ENCODE results near the gene OR8G5. TPM values are rescaled to one million over a fixed set of nuclear protein-coding genes. Genes with fewer than 3 reads are reported as not detected.
"Not testable (repeated sequence)": the region's sequence is repeated elsewhere in the genome, so short reads cannot be mapped to it uniquely, and the experiment has no call there.

Gene OR8G5
- not detected for total RNA-seq
- polyA plus RNA-seq, result not detected
- long read RNA-seq, donor 1, result 0 reads
- long read RNA-seq, donor 2, result 0 reads

- intact Hi-C loops (cut with DNase I), result no loop called here
- Histone ChIP-seq H3K36me3 (ENCODE audit: control insufficient read depth in 1 of 2, insufficient read depth in 2 of 2, low read length in 1 of 2) (no peaks in the 10 kb centered on the region), H3K9me3 (ENCODE audit: control insufficient read depth, low read length) (no peaks in the 10 kb centered on the region), H3K27me3 (ENCODE audit: control insufficient read depth in 1 of 2, insufficient read depth in 2 of 2, low read length in 1 of 2) (no peaks in the 10 kb centered on the region), H3K4me3 (ENCODE audit: low read length in 2 of 2) (no peak within 1 kb of the TSS), H3K4me1 (ENCODE audit: control insufficient read depth in 1 of 2, insufficient read depth in 2 of 2, low read length in 2 of 2) (no peaks in the 10 kb centered on the region), H3K27ac (ENCODE audit: low read depth in 1 of 2, low read length in 2 of 2) (no peak within 1 kb of the TSS)
- ATAC-seq (ENCODE audit: low FRiP score), result no peak
- DNase-seq, result no peak
- 57 to 60% methylated on average over 4 of the region's 4 CpGs for WGBS, 2 donors
These were observed at the start of gene OR8G5 for GRCh38 chr11:124256076-124256475. Gene OR8G5 (plus strand): TSS chr11:124256376. CDS start chr11:124264932, 8,556 bp downstream.

- Histone ChIP-seq H3K4me3 (ENCODE audit: low read length in 2 of 2) (no peak overlapping the region), H3K27ac (ENCODE audit: low read depth in 1 of 2, low read length in 2 of 2) (no peak overlapping the region), H3K4me1 (ENCODE audit: control insufficient read depth in 1 of 2, insufficient read depth in 2 of 2, low read length in 2 of 2) (no peaks in the 10 kb centered on the region), H3K9me3 (ENCODE audit: control insufficient read depth, low read length) (no peaks in the 10 kb centered on the region), H3K36me3 (ENCODE audit: control insufficient read depth in 1 of 2, insufficient read depth in 2 of 2, low read length in 1 of 2) (no peaks in the 10 kb centered on the region), H3K27me3 (ENCODE audit: control insufficient read depth in 1 of 2, insufficient read depth in 2 of 2, low read length in 1 of 2) (no peaks in the 10 kb centered on the region)
- DNase-seq (no peak), ATAC-seq (ENCODE audit: low FRiP score) (no peak)
- intact Hi-C loops (cut with DNase I), result no loop called here
- 70 to 81% methylated on average over 6 of the region's 6 CpGs for WGBS, 2 donors
These were observed 48.9 kb upstream of the OR8G5 start for GRCh38 chr11:124207102-124207792.

GRCh38 chr11:124209824-124210357 is 46.3 kb upstream of the OR8G5 start:
- intact Hi-C loops (cut with DNase I), result no loop called here
- DNase-seq (no peak), ATAC-seq (ENCODE audit: low FRiP score) (no peak)
- H3K4me3 ChIP-seq (ENCODE audit: low read length in 2 of 2), result no peak overlapping the region
- no peaks in the 10 kb centered on the region for H3K4me1 ChIP-seq (ENCODE audit: control insufficient read depth in 1 of 2, insufficient read depth in 2 of 2, low read length in 2 of 2)
- no peak overlapping the region for H3K27ac ChIP-seq (ENCODE audit: low read depth in 1 of 2, low read length in 2 of 2)
- H3K9me3 ChIP-seq (ENCODE audit: control insufficient read depth, low read length), result no peaks in the 10 kb centered on the region
- 85 to 94% methylated on average over 6 of the region's 6 CpGs for WGBS, 2 donors
- no peaks in the 10 kb centered on the region for H3K36me3 ChIP-seq (ENCODE audit: control insufficient read depth in 1 of 2, insufficient read depth in 2 of 2, low read length in 1 of 2)
- no peaks in the 10 kb centered on the region for H3K27me3 ChIP-seq (ENCODE audit: control insufficient read depth in 1 of 2, insufficient read depth in 2 of 2, low read length in 1 of 2)

- Histone ChIP-seq H3K4me3 (ENCODE audit: low read length in 2 of 2) (no peak overlapping the region), H3K9me3 (ENCODE audit: control insufficient read depth, low read length) (no peaks in the 10 kb centered on the region), H3K4me1 (ENCODE audit: control insufficient read depth in 1 of 2, insufficient read depth in 2 of 2, low read length in 2 of 2) (no peaks in the 10 kb centered on the region), H3K36me3 (ENCODE audit: control insufficient read depth in 1 of 2, insufficient read depth in 2 of 2, low read length in 1 of 2) (no peaks in the 10 kb centered on the region), H3K27ac (ENCODE audit: low read depth in 1 of 2, low read length in 2 of 2) (no peak overlapping the region), H3K27me3 (ENCODE audit: control insufficient read depth in 1 of 2, insufficient read depth in 2 of 2, low read length in 1 of 2) (no peaks in the 10 kb centered on the region)
- WGBS, 2 donors, result 80 to 89% methylated on average over 5 of the region's 5 CpGs
- peak; percentile 37 for ATAC-seq (ENCODE audit: low FRiP score)
- no peak for DNase-seq
- intact Hi-C loops (cut with DNase I), result no loop called here
These were observed 45.8 kb upstream of the OR8G5 start for GRCh38 chr11:124210421-124210820.

GRCh38 chr11:124211321-124211720 is 44.9 kb upstream of the OR8G5 start:
- ATAC-seq (ENCODE audit: low FRiP score), result no peak
- Histone ChIP-seq H3K9me3 (ENCODE audit: control insufficient read depth, low read length) (no peaks in the 10 kb centered on the region), H3K27ac (ENCODE audit: low read depth in 1 of 2, low read length in 2 of 2) (no peak overlapping the region), H3K27me3 (ENCODE audit: control insufficient read depth in 1 of 2, insufficient read depth in 2 of 2, low read length in 1 of 2) (no peaks in the 10 kb centered on the region), H3K36me3 (ENCODE audit: control insufficient read depth in 1 of 2, insufficient read depth in 2 of 2, low read length in 1 of 2) (no peaks in the 10 kb centered on the region), H3K4me1 (ENCODE audit: control insufficient read depth in 1 of 2, insufficient read depth in 2 of 2, low read length in 2 of 2) (no peaks in the 10 kb centered on the region), H3K4me3 (ENCODE audit: low read length in 2 of 2) (no peak overlapping the region)
- DNase-seq, result no peak
- intact Hi-C loops (cut with DNase I), result no loop called here

- DNase-seq (no peak), ATAC-seq (ENCODE audit: low FRiP score) (no peak)
- H3K4me1 ChIP-seq (ENCODE audit: control insufficient read depth in 1 of 2, insufficient read depth in 2 of 2, low read length in 2 of 2), result no peaks in the 10 kb centered on the region
- intact Hi-C loops (cut with DNase I), result no loop called here
- no peak overlapping the region for H3K4me3 ChIP-seq (ENCODE audit: low read length in 2 of 2)
- 60 to 69% methylated on average over 3 of the region's 3 CpGs for WGBS, 2 donors
- no peaks in the 10 kb centered on the region for H3K36me3 ChIP-seq (ENCODE audit: control insufficient read depth in 1 of 2, insufficient read depth in 2 of 2, low read length in 1 of 2)
- H3K27ac ChIP-seq (ENCODE audit: low read depth in 1 of 2, low read length in 2 of 2), result no peak overlapping the region
- no peaks in the 10 kb centered on the region for H3K27me3 ChIP-seq (ENCODE audit: control insufficient read depth in 1 of 2, insufficient read depth in 2 of 2, low read length in 1 of 2)
- H3K9me3 ChIP-seq (ENCODE audit: control insufficient read depth, low read length), result no peaks in the 10 kb centered on the region
These were observed 42.1 kb upstream of the OR8G5 start for GRCh38 chr11:124214027-124214426.

- Histone ChIP-seq H3K9me3 (ENCODE audit: control insufficient read depth, low read length) (no peaks in the 10 kb centered on the region), H3K36me3 (ENCODE audit: control insufficient read depth in 1 of 2, insufficient read depth in 2 of 2, low read length in 1 of 2) (no peaks in the 10 kb centered on the region), H3K4me1 (ENCODE audit: control insufficient read depth in 1 of 2, insufficient read depth in 2 of 2, low read length in 2 of 2) (no peaks in the 10 kb centered on the region), H3K27ac (ENCODE audit: low read depth in 1 of 2, low read length in 2 of 2) (no peak overlapping the region), H3K27me3 (ENCODE audit: control insufficient read depth in 1 of 2, insufficient read depth in 2 of 2, low read length in 1 of 2) (no peaks in the 10 kb centered on the region), H3K4me3 (ENCODE audit: low read length in 2 of 2) (no peak overlapping the region)
- DNase-seq (no peak), ATAC-seq (ENCODE audit: low FRiP score) (no peak)
- intact Hi-C loops (cut with DNase I), result no loop called here
These were observed 37.0 kb upstream of the OR8G5 start for GRCh38 chr11:124219126-124219525.

- ATAC-seq (ENCODE audit: low FRiP score), result no peak
- 74 to 83% methylated on average over 2 of the region's 2 CpGs for WGBS, 2 donors
- Histone ChIP-seq H3K9me3 (ENCODE audit: control insufficient read depth, low read length) (no peaks in the 10 kb centered on the region), H3K4me1 (ENCODE audit: control insufficient read depth in 1 of 2, insufficient read depth in 2 of 2, low read length in 2 of 2) (no peaks in the 10 kb centered on the region), H3K36me3 (ENCODE audit: control insufficient read depth in 1 of 2, insufficient read depth in 2 of 2, low read length in 1 of 2) (no peaks in the 10 kb centered on the region), H3K4me3 (ENCODE audit: low read length in 2 of 2) (no peak overlapping the region), H3K27ac (ENCODE audit: low read depth in 1 of 2, low read length in 2 of 2) (no peak overlapping the region), H3K27me3 (ENCODE audit: control insufficient read depth in 1 of 2, insufficient read depth in 2 of 2, low read length in 1 of 2) (no peaks in the 10 kb centered on the region)
- intact Hi-C loops (cut with DNase I), result no loop called here
- DNase-seq, result no peak
These were observed 33.8 kb upstream of the OR8G5 start for GRCh38 chr11:124222407-124222806.

- H3K36me3 ChIP-seq (ENCODE audit: control insufficient read depth in 1 of 2, insufficient read depth in 2 of 2, low read length in 1 of 2); H3K9me3 ChIP-seq (ENCODE audit: control insufficient read depth, low read length); intact Hi-C loops (cut with DNase I); H3K4me3 ChIP-seq (ENCODE audit: low read length in 2 of 2); H3K27me3 ChIP-seq (ENCODE audit: control insufficient read depth in 1 of 2, insufficient read depth in 2 of 2, low read length in 1 of 2); ATAC-seq (ENCODE audit: low FRiP score); H3K27ac ChIP-seq (ENCODE audit: low read depth in 1 of 2, low read length in 2 of 2); H3K4me1 ChIP-seq (ENCODE audit: control insufficient read depth in 1 of 2, insufficient read depth in 2 of 2, low read length in 2 of 2): not testable (repeated sequence)
- DNase-seq, result peak in 1 of 2 donors; percentile 59
- 60 to 66% methylated on average over 9 of the region's 9 CpGs for WGBS, 2 donors
These were observed 31.4 kb upstream of the OR8G5 start for GRCh38 chr11:124224618-124225423.
